HG02763 (cell line): ENCODE measurements around the gene SMCO3.
A peak's percentile ranks its signal among the peaks of the same experiment; 100 is the strongest.

Source experiments
- ATAC-seq: cut with Tn5 transposase; IDR thresholded peaks from one replicate; pipeline ENCODE4 v1.9.1; 2021; ENCODE audit warnings: mild to moderate bottlenecking, moderate library complexity; ENCODE audit not compliant: unreplicated experiment

Gene SMCO3

DNA sequence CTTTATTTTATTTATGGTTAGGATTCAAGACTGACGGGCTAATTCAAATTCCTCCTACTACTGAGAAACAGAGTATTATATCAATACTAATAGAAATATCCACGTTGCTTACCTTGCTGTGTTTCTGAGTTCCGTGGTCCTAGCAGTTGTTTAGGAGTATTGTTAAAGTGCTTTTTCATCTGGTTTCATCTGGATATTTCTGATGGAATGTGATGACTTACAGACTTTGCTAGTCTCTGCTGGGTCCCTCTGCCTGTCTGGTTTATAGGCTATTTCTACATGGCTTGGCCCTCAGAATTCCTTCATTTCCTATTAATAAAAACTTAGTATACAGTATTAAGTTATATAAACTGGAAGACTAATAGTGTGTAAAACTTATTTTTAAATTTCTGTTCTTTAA lies at the start of gene SMCO3:
TSS of gene SMCO3 (minus strand) at position 169 of the 400 bp plus-strand sequence. CDS start 7,502 bp downstream, outside the sequence.
- ATAC-seq, result no peak

DNA sequence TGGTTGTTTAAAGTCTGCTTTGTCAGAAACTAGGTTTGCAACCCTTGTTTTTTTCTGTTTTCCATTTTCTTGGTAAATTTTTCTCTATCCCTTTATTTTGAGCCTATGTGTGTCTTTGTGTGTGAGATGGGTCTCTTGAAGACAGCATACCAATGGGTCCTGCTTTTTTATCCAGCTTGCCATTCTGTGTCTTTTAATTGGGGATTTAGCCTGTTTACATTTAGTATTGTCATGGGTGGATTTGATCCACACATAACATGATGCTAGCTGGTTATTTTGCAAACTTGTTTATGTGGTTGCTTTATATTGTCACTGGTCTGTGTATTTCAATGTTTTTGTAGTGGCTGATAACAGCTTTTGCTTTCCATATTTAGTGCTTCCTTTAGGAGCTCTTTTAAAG lies 46.5 kb upstream of the SMCO3 start:
- ATAC-seq, result no peak

DNA sequence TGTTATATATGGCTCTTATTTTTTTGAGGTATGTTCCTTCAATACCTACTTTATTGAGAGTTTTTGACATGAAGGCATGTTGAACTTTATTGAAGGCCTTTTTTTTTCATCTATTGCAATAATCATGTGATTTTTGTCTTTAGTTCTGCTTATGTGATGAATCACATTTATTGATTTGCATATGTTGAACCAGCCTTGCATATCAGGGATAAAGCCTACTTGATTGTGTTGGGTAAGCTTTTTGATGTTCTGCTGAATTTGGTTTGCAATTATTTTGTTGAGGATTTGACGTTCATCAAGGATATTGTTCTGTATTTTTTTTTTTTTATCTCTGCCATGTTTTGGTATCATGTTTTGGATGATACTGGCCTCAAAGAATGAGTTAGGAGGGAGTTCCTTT lies 44.5 kb upstream of the SMCO3 start:
- no peak for ATAC-seq

DNA sequence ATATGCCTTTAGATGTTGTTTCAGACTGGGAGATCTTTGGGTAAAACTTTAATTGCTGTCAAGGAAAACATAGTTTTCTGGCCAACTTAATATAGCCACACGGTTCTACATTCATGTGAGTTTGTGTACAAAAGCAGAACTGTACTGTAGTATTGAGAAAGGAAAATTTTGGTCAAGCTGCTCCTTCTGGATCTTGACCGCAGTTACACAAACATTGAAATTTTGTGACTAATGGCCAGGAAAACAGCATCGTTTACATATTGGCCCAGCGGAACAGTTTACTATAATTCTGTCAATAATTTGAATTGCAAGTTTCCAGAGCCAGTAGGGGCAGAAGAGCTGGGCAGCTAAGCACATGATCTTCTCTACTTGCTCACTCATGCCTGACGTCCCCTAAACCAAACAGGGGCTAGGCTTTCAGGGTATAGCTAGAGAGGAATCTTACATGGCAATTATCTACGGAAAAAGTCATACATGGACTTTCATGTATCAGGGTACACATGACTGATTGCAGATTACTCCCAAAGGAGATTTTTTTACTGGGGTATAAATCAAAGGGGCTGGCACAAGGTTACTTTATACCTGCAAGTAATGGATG lies 40.7 kb upstream of the SMCO3 start:
- no peak for ATAC-seq

DNA sequence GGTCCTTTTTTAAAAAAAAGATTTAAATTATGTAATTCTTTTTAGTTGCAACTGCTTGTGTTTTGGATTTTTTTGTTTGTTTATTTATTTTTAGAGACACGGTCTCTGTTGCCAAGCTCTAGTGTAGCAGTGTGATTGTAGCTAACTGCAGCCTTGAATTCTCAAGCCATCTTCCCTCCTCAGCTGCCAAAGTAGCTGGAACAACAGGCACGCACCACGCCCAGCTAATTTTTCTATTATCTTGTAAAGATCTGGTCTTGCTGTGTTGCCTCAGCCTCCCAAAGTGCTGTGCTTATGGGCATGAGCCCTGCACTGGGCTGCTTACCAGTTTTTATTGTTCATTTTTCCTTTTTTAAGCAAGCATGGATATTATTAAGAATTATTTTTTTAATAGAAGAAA lies 40.0 kb upstream of the SMCO3 start:
- no peak for ATAC-seq

DNA sequence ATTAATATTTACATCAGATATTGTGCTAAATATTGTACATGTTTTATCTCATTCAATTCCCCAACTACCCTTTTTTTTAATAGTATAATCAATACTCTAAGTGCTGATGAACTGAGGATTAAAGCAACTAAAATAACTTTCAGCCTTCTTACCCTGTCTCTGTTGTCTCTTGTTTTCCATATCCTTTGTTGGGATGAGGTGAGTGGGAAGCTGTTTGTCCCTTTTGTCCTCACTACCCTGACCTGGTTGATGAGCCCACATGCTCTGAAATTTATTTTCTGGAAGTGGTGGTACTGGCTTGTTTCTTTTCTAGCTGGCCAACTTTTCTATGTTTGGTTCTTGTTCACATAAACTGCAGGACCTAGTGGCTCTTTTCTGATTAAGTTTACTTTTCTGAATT lies 38.9 kb upstream of the SMCO3 start:
- no peak for ATAC-seq

DNA sequence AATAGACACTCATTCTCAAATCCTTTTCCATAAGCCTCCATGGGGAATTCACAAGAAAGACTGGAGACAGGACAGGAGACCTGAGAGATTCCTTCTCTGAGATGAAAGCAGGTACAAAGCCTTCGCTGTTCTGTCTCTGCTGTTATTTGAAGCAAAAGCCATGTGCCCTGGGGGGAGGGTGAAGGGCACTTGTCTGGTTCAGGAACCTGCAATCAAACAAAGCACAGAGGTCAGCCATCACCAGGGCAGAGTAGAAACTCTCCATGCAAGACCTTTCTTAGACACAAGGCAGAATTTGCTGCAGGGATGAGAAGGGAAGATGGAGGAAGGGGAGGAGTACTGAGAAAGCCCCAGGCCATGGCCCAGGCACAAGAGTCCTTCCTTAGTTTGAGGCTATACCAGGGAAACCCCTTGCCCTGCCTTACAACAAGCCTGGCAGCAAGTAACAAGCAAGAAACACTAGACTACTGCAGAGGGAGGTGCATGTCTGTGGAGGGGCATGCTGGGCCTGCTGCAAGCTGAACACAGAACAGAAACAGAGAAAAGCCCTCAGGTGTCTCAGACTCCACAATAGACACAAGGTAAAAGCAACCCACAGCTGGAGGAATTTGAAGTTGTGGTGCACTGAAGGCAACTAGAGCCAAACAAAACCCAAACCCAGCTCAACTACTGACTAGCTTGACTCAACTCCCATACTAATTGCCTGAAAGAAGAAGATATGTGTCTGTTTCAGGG lies 37.1 kb upstream of the SMCO3 start:
- peak; percentile 70 for ATAC-seq

DNA sequence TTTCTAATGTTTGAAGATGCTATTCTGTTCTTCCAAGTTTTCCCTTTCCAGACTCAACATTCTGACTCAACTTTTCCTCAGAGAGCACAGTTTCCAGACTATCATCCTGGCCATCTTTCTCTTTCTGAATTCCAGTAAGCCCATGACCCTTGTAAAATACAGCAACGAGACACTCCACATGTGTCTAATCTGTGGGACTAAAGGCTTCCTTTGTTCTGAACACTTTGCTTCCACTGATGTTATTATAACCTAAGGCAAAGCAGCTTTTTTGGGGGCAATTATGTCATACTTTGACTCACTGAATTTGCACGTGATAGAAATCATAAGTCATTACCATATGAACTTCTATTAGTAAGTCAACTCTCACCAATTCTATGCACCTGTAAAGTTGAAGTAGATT lies 35.7 kb upstream of the SMCO3 start:
- no peak for ATAC-seq

DNA sequence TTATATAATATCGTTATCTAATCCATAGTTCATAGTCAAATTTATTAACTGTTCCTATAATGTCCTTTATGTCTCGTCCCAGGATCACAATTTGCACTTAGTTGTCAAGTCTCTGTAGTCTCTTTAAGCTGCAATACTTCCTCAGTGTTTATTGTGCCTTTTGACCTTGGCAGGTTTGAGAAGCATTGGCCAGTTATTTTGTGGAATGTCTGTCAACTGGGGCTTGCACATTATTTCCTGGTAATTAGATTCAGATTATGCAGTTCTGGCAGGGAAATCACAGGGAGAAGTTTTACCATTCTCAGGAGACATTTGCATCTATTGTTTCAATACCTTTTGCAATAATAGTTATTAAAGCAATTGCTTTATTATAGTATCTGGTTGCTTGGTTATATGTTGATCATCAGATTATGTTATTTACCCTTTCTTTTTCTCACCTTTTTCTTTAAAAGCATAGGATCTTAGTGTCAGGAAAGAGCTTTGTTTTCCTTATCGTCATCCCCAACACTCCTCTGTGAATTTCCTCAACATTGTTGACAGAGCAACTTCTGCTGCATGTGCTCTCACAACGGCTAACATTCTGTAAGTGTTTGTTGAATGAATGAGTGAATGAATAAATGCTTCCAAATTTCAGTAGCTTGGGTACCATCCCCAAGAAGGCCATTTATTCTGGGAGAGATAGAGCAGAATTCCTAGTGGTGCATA lies 33.0 kb upstream of the SMCO3 start:
- no peak for ATAC-seq

DNA sequence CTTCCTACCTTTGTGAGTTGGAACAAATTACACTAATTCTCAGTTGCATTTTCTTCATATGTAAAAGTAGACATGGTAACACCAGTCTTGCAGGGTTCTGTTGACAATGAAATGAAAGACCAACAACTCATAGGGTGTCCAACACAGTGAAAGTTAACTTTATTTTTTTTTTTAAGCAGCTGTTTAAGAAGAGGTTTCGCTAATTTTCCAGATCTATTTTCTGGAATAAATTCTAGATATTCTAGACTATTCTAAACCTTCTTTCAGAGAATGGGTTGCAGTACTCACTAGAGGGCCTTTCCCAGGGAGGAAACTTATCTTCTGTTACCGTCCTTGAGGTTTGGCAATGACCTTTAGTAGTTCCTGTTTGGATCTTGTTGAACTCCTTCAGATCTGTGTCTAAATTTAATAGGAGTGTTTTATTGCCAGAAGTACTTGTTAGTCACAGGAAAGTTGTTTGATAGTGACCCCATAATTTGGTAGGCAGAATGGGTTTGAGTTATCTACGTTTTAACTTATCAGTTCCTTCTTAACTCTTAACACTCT lies 32.1 kb upstream of the SMCO3 start:
- no peak for ATAC-seq

DNA sequence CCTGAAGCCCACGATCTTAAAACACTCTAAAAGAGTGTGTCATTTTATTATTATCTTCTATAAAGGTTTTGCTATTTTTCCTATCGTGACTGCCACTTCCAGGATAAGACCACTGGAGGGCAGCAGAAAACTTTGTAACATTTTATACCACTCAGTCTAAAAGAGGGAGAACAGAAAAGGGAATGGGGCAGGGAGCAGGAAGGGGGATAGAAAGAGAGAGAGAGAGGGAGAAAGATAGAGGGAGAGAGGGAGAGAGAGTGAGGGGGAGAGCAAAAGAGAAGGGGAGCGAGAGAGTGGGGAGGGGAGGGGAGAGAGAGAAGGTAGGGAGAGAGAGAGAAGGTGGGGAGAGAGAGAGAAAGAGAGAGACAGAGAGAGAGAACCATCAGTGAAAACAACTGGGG lies 31.4 kb upstream of the SMCO3 start:
- no peak for ATAC-seq

DNA sequence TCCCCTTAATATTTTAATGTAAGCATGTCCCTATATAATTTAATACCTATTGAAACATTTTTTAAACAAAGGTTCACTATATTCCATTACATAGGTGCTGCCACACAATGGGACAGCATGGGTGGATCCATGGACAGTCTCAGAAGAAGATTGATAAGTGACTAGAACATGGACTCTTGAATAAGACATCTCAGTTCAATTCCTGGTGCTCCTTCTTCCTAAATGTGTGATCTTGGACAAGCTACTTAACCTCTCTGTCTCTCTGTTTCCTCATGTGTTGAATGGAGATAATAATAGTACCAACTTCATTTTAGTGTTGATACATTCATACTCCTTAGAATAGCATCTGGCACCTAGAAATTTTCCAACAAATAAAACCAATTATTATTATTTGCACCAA lies 30.4 kb upstream of the SMCO3 start:
- no peak for ATAC-seq

DNA sequence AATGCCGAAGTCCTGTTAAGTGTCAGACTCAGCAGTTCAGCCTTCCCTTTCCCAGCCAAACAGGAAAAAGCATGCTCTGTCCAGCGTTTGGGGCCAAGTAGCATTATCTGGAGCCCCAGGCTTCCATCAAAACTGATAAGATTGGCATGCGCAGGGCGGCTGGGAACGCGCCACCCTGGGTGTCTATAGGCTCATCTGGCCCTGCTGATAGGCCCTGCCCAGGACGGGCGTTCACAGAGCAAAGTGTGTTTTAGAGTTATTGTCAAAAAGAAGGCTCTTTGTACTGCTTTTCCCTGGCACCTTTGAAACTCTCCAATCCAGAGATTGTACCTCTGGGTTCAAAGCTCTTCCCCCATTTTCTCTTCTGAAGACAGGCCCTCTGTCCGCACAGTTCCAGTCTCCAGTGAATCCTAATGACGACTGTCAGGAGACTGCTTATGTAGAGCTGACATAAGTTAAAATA lies 29.5 kb upstream of the SMCO3 start, which contains the start of gene ART4:
TSS of gene ART4 (minus strand) at position 102 of the 463 bp plus-strand sequence. CDS start 413 bp downstream, outside the sequence.
- no peak for ATAC-seq

DNA sequence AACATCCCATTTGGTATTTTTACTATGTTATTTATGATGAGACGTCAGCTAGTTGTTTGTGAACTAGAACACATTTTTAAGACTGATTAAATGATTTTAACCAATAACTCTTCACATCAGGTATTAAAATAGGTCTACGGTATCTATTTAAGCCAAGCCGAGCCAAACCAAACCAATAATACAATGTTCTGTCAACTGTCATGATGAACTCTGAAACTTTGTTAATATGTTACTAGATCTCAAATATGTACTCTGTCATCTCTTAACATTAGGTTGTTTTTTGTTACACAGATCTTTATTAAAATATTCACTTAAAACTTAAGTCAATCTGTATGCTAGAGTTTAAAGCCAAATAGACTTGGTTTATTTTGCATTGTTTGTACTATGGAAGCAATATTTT lies 28.3 kb upstream of the SMCO3 start:
- ATAC-seq, result no peak

DNA sequence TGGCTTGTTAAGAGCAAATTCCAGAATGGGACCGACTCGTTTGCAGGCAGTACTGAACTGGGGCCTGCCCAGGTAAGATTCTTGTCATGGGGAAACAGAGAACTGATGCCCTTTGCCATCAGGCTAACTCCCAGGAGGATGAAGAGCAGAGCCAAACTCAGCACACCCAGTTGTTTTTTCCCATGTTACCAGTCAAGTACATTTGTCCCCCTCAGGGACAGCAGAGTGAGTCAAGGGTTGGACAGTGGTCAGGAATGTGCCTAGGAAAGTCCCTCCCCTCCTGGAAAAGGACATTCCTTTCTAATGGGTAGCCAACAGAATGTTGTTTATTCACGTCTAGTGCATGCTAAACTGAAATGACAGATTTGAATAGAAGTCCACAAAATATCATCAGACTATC lies 27.8 kb upstream of the SMCO3 start:
- ATAC-seq, result no peak

DNA sequence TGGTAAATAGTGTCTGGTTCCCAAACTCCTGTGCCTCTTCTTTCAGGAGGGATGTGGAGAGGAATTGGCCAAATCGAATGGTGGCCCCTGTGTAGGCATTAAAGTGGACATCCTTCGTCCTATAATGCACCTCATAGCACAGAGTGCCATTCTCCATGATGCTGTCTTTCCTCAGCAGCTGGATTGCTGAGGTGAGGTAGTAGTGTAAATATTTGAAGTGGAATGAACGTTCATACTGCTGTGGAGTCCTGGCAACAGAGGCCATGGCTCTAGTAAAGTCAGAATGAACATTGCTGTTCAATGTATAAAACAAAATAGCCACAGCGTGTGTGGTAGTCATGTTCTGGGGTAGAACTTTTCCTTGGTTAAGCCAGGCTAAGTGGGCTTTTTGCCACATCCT lies 26.6 kb upstream of the SMCO3 start:
- no peak for ATAC-seq

DNA sequence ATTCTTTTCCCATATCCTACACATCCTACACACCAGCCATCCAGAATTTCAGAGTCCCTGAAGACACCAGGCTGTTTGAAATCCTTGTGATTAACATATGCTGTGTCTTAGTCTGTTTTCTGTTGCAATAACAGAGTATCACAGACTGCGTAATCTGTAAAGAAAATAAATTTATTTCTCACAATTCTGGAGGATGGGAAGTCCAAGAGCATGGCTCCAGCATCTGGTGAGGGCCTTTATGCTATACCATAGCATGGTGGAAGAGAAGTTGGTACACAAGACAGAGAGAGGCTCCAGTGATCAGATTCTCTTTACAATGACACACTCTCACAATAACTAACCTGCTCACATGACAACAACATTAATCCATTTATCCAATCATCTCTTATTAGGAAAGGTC lies 25.3 kb upstream of the SMCO3 start:
- ATAC-seq, result no peak

DNA sequence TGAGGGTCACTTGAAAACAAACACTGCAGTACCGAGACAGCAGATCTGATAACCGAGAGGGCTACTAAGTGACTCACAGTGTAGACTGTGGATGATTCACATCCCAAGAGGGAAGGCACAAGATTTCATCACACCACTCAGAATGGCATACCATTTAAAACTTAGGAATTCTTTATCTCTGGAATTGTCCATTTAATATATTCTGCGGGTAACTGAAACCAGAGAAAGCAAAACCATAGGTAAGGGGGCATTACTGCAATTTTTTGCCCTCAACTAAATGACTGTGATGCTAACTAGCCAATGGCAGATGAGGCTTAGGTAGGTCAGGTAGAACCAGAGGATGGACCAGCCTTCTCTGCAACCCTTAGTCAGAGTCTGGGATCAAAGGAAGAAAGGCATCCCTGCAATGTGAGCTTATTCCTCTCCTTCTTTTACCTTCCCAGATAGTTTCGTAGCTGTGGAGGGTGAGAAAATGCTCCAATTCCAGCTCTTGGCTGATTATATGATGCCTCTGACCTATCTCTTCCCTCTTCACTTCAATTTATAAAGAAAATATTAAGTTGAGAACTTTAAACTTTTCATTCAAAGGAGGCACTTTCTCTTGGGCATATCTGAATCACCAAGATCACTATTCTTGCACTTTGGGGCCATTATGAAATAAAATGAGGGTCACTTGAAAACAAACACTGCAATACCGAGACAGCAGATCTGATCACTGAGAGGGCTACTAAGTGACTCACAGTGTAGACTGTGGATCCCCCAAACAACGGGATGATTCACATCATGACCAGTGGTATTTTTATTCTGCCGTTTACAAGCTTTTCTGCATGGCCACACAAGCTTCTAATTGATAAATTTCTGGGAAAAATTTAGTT lies 22.6 kb upstream of the SMCO3 start:
- no peak for ATAC-seq

DNA sequence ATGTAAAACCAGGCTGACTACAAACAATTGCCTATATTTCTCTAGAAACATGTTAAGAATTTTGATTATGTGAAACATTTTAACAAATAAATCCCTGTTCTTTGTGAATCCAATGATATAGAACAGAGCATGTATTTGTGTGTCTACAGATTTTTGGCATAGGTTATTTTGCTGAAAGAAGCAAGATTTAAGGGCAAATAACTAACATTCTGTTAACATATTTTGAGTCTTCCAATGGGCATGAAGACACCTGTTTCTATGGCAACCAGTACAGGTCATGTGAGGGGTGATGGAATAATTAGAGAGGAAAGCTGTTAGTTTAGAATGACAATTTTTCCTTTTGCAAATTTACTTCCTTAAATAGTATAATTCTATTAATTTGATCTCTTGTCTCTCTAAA lies 20.5 kb upstream of the SMCO3 start:
- ATAC-seq, result no peak

DNA sequence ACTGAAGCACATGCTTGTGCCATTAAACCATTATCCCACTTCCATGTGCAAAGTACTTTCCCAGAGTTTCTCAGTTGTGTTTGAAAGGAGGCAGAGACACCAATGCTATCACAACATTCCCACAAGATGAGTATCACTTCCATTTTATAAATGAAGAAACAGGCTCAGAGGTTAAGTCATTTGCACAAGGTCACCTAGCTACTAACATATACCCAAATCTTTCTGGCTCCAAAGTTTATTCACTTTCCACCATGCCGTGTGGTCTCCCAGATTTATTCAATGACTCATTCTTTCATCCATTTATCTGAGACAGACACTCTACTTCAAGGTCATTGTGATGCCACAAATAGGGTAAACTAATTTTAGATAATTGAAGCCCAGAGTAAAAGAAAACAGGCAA lies 20.0 kb upstream of the SMCO3 start:
- no peak for ATAC-seq

DNA sequence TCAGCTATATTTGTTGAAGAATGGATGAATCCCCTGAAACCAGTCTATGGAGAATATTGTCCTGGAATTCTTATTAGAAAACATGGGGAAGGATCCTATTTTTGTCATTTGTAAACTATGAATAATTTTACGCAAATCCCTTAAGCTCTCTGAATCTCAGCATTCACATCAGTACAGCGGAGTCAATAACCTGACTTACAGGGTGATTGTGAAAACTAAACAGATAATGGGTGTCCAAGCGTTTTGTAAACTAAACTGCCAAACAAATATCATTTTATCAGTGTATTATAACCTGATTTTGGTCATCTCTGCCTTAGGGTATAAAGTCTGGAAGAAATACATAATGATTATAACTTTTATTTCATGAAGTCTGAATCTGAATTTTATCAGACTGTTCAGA lies 19.4 kb upstream of the SMCO3 start:
- no peak for ATAC-seq
